Heart left ventricle (tissue), 16 donors: ENCODE data around the gene ZNF235. TPM values are rescaled to one million over a fixed set of nuclear protein-coding genes. Genes with fewer than 3 reads are reported as not detected.

Experiments used
- ATAC-seq, 4 donors: fragments of 200-7000 bp; cut with Tn5 transposase; one replicate each; pipeline ENCODE4 v1.9.1; 2020 to 2022; ENCODE audit warnings: moderate library complexity in 4 of 4, mild to moderate bottlenecking in 3 of 4, moderate number of reproducible peaks in 1 of 4
- DNase-seq, 5 donors: peaks; one replicate each; pipeline ENCODE4 v3.0.0-alpha.2; 2020
- H3K27ac ChIP-seq, 12 donors: fragments of 200-600 bp; sonication (generic) in 4 of 12; one replicate each; pipeline versions ENCODE4 v1.5.0 to v1.8.0; 2016 to 2022; ENCODE audit warnings: mild to moderate bottlenecking in 2 of 12
- H3K27me3 ChIP-seq, 9 donors: fragments of 200-600 bp; sonication (generic) in 2 of 9; one replicate each; pipeline versions ENCODE4 v1.5.1 to v1.8.0; 2016 to 2022; ENCODE audit warnings: mild to moderate bottlenecking in 3 of 9
- H3K36me3 ChIP-seq, 9 donors: fragments of 200-600 bp; sonication (generic) in 2 of 9; one replicate each; pipeline versions ENCODE4 v1.5.0 to v1.8.0; 2018 to 2022; ENCODE audit warnings: mild to moderate bottlenecking in 2 of 9
- H3K4me1 ChIP-seq, 12 donors: fragments of 200-600 bp; sonication (generic) in 4 of 12; one replicate each; pipeline versions ENCODE4 v1.5.0 to v1.8.0; 2016 to 2022; ENCODE audit warnings: mild to moderate bottlenecking in 3 of 12
- H3K4me3 ChIP-seq, 12 donors: fragments of 200-600 bp; sonication (generic) in 4 of 12; one replicate each; pipeline versions ENCODE4 v1.5.0 to v1.8.0; 2017 to 2022; ENCODE audit warnings: mild to moderate bottlenecking in 9 of 12, moderate library complexity in 4 of 12
- H3K9me3 ChIP-seq, 12 donors: fragments of 200-600 bp; sonication (generic) in 4 of 12; one replicate each; pipeline versions ENCODE4 v1.5.0 to v1.8.0; 2016 to 2022; ENCODE audit warnings: mild to moderate bottlenecking in 1 of 12
- POLR2A ChIP-seq, 2 donors: fragments of 450-650 bp; IDR thresholded peaks; one replicate each; pipeline ENCODE4 v1.6.1; 2017; ENCODE audit warnings: antibody characterized with exemption in 2 of 2, mild to moderate bottlenecking in 2 of 2, moderate library complexity in 2 of 2
- WGBS, 4 donors: extraction: QIAGEN DNeasy Blood & Tissue Kit in 2 of 4; methylation state at CpG; one replicate each; pipeline versions ENCODE4 v1.1.5 to v1.1.7; 2013 to 2018; 5-methylcytosine and 5-hydroxymethylcytosine counted together
- intact Hi-C, 10 donors: fragments of 100-400 bp; cut with DNase I; formaldehyde crosslinking; loops; one replicate each; pipeline versions ENCODE4 v1.11.1 to v1.14.2; 2022
- polyA plus RNA-seq, 2 donors: library from polyadenylated mRNA; stranded (reverse); fragments of 200-250 nt; gene quantifications; one replicate each; pipeline ENCODE4 v1.2.3, GENCODE V29; 2013
- total RNA-seq, 9 donors: library from RNA; depleted of rRNA in 2 of 9; stranded (reverse); fragments of >200 nt in 2 of 9; fragmentation: NEBNext Ultra II Directional in 3 of 9; extraction: Animal tissue kit (Norgen Biotek cat#: 25700) in 3 of 9; gene quantifications; one replicate each; pipeline versions ENCODE4 v1.1.0 to v1.2.4, GENCODE V29; 2016 to 2023
- TF ChIP-seq, protein P1 (sequence below), 12 donors: fragments of 200-600 bp; sonication (generic) in 4 of 12; IDR thresholded peaks; one replicate each; pipeline versions ENCODE4 v1.5.0 to v1.8.0; 2018 to 2022; ENCODE audit warnings: antibody characterized with exemption in 12 of 12, mild to moderate bottlenecking in 5 of 12
- donor health status: ischemic (EF 13 %, LVEDD 7.1; RV severe dilation, severe dysfunction).
- donor health status: healthy with polysubstance abuse.
- donor health status: DM: no; HTN: yes; CAD: no.
- donor health status: DM: no; HTN: no; CAD: no.
- donor health status: ischemic (EF 25% LVEDD 6.9; RV normal size, moderate dysfunction).
- donor health status: ischemic (EF 25% LVEDD 5.7; RV mildly dilated, moderate dysfunction).
- donor health status: healthy.
- donor health status: DM: yes; HTN: yes; CAD: no.
- donor health status: ischemic (EF 35%, LVEDD 5.7; RV mildly dilated, moderate dysfunction).
- donor health status: nonischemic (EF 11% LVEDD 7.7; RV severe dilation, severe dysfunction).
- donor health status: DM: yes; HTN: yes; CAD: no.
- donor health status: PGD.
- donor health status: ischemic (EF 29% LVEDD 5.4; RV normal size, mild dysfunction).
- donor health status: nonischemic (EF 23%, LVEDD 6.1; RV moderate dilation, normal function).

Gene ZNF235
- total and polyA plus RNA-seq, 11 donors, result 1.7 to 6.3 (median 3.8) TPM

DNA sequence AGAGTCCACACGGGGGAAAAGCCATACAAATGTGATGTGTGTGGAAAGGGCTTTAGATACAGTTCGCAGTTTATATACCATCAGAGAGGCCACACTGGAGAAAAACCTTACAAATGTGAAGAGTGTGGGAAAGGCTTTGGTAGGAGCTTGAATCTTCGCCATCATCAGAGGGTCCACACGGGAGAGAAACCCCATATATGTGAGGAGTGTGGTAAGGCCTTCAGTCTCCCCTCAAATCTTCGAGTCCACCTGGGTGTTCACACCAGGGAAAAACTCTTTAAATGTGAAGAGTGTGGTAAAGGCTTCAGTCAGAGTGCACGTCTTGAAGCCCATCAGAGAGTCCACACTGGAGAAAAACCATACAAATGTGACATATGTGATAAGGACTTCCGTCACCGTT is 68.4 kb downstream of the ZNF235 start:
- H3K27ac ChIP-seq, result no peak overlapping the region
- peaks cover 0 to 100% (median 46%) of the 10 kb centered on the region in 12 donors for H3K9me3 ChIP-seq
- no peak for DNase-seq
- peaks cover 11 to 76% (median 55%) of the 10 kb centered on the region in 9 donors for H3K36me3 ChIP-seq
- no peaks in the 10 kb centered on the region for H3K27me3 ChIP-seq
- TF ChIP-seq POLR2A (IDR thresholded peaks at IDR 0.05), result no peak
- TF ChIP-seq, protein P1, sequence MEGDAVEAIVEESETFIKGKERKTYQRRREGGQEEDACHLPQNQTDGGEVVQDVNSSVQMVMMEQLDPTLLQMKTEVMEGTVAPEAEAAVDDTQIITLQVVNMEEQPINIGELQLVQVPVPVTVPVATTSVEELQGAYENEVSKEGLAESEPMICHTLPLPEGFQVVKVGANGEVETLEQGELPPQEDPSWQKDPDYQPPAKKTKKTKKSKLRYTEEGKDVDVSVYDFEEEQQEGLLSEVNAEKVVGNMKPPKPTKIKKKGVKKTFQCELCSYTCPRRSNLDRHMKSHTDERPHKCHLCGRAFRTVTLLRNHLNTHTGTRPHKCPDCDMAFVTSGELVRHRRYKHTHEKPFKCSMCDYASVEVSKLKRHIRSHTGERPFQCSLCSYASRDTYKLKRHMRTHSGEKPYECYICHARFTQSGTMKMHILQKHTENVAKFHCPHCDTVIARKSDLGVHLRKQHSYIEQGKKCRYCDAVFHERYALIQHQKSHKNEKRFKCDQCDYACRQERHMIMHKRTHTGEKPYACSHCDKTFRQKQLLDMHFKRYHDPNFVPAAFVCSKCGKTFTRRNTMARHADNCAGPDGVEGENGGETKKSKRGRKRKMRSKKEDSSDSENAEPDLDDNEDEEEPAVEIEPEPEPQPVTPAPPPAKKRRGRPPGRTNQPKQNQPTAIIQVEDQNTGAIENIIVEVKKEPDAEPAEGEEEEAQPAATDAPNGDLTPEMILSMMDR (IDR thresholded peaks at IDR 0.05), result no peak
- WGBS, 4 donors, result 97 to 99% (median 98%) methylated on average over 8 of the region's 8 CpGs
- H3K4me1 ChIP-seq, result no peaks in the 10 kb centered on the region
- intact Hi-C loops, result loop anchor here in 1 of 10 donors (10.0 kb wide), 1 partner anchor 48 kb away; no protein-coding TSS in a partner anchor
- ATAC-seq, result no peak
- H3K4me3 ChIP-seq, result no peak overlapping the region

Other genes starting within 250 kb of the ZNF235 start
- gene ZNF284, start 232.9 kb downstream of the ZNF235 start, total RNA-seq, result 1 to 10 TPM; 1.2 to 2.7 (median 1.8) TPM
- gene ZNF284, start 232.9 kb downstream of the ZNF235 start, polyA plus RNA-seq, result 1 to 10 TPM; 1.1 TPM
- 10 to 100 TPM in 8 of 9 donors, 1 to 10 TPM in 1; 9.9 to 17.7 (median 13.0) TPM for gene ZNF224, start 210.7 kb downstream of the ZNF235 start, total RNA-seq
- gene ZNF224, start 210.7 kb downstream of the ZNF235 start, polyA plus RNA-seq, result 10 to 100 TPM in 1 of 2 donors, 1 to 10 TPM in 1; 7.1 to 11.8 TPM
- 1 to 10 TPM; 1.3 to 6.2 (median 3.7) TPM for gene ZNF225, start 191.6 kb downstream of the ZNF235 start, total RNA-seq
- 1 to 10 TPM; 1.4 to 2.1 TPM for gene ZNF225, start 191.6 kb downstream of the ZNF235 start, polyA plus RNA-seq
- gene ZNF234, start 163.5 kb downstream of the ZNF235 start, total RNA-seq, result 10 to 100 TPM in 3 of 9 donors, 1 to 10 TPM in 6; 4.6 to 12.8 (median 9.4) TPM
- gene ZNF234, start 163.5 kb downstream of the ZNF235 start, polyA plus RNA-seq, result 1 to 10 TPM; 4.5 to 4.7 TPM
- gene ZNF226, start 139.9 kb downstream of the ZNF235 start, total RNA-seq, result 10 to 100 TPM; 12.2 to 29.2 (median 21.1) TPM
- 10 to 100 TPM; 18.9 to 20.1 TPM for gene ZNF226, start 139.9 kb downstream of the ZNF235 start, polyA plus RNA-seq
- gene ZNF227, start 92.5 kb downstream of the ZNF235 start, total RNA-seq, result 10 to 100 TPM in 6 of 9 donors, 1 to 10 TPM in 3; 4.7 to 20.5 (median 11.0) TPM
- 1 to 10 TPM; 4.4 to 5.9 TPM for gene ZNF227, start 92.5 kb downstream of the ZNF235 start, polyA plus RNA-seq
- gene ZNF233, start 45.1 kb downstream of the ZNF235 start, total RNA-seq, result 1 to 10 TPM; 3.6 to 9.6 (median 5.2) TPM
- 1 to 10 TPM; 1.5 to 3.8 TPM for gene ZNF233, start 45.1 kb downstream of the ZNF235 start, polyA plus RNA-seq
- gene ZNF112, start 51.7 kb upstream of the ZNF235 start, total RNA-seq, result 1 to 10 TPM; 3.1 to 9.0 (median 5.5) TPM
- gene ZNF112, start 51.7 kb upstream of the ZNF235 start, polyA plus RNA-seq, result 1 to 10 TPM; 1.7 to 2.2 TPM
- 1 to 10 TPM; 2.0 to 6.7 (median 3.8) TPM for gene ZNF285, start 96.6 kb upstream of the ZNF235 start, total RNA-seq
- gene ZNF285, start 96.6 kb upstream of the ZNF235 start, polyA plus RNA-seq, result 1 to 10 TPM; 2.3 to 3.4 TPM
- 10 to 100 TPM in 1 of 9 donors, 1 to 10 TPM in 8; 5.6 to 11.1 (median 6.7) TPM for gene ZNF229, start 143.4 kb upstream of the ZNF235 start, total RNA-seq
- 1 to 10 TPM; 2.5 to 6.1 TPM for gene ZNF229, start 143.4 kb upstream of the ZNF235 start, polyA plus RNA-seq
- gene ZNF180, start 195.5 kb upstream of the ZNF235 start, total RNA-seq, result 10 to 100 TPM in 1 of 9 donors, 1 to 10 TPM in 8; 3.5 to 14.2 (median 4.5) TPM
- 1 to 10 TPM; 2.0 to 5.0 TPM for gene ZNF180, start 195.5 kb upstream of the ZNF235 start, polyA plus RNA-seq
- not detected for gene CEACAM20, start 224.7 kb upstream of the ZNF235 start, total RNA-seq
- gene CEACAM20, start 224.7 kb upstream of the ZNF235 start, polyA plus RNA-seq, result not detected